HCT116 (cell line): ENCODE measurements around the gene TELO2. TPM values are rescaled to one million over a fixed set of nuclear protein-coding genes. Genes with fewer than 3 reads are reported as not detected.

Source experiments
- ATAC-seq: fragments of 200-7000 bp; cut with Tn5 transposase; 2 replicates; pipeline ENCODE4 v1.9.1; 2020; ENCODE audit warnings: mild to moderate bottlenecking, moderate library complexity
- BruUV-seq: library from RNA; stranded (reverse); fragments of 400-500 nt; replicated peaks from 2 replicates; lab custom pipeline; 2021; lab: Mats Ljungman, UMichigan
- CTCF ChIA-PET: fragments of 300-600 bp; sonication (Branson Sonifier 250); formaldehyde crosslinking; loops from one replicate; lab custom pipeline; 2021; ENCODE audit warnings: antibody characterized with exemption; lab: Charles Lee
- POLR2A ChIA-PET: fragments of 300-600, 350-600 bp; sonication (Branson Sonifier 250); formaldehyde crosslinking; loops from one replicate; lab custom pipeline; 2021; ENCODE audit warnings: antibody characterized with exemption; lab: Charles Lee
- RAD21 ChIA-PET, 2 experiments: fragments of 300-600 bp; sonication (Branson Sonifier 250); formaldehyde crosslinking; loops; one replicate each; lab custom pipeline; 2023; ENCODE audit warnings: low total read pairs in 2 of 2; ENCODE audit not compliant: uncharacterized antibody in 2 of 2, unreplicated experiment in 2 of 2, low non-redundant PET in 1 of 2; lab: Charles Lee
- DNase-seq: peaks from one replicate; pipeline ENCODE4 v3.0.0-alpha.2; 2010; ENCODE audit warnings: low read depth, low spot score
- H2AFZ ChIP-seq: fragments of 200-600 bp; shearing (Covaris generic), sonication (generic); 2 replicates; pipeline ENCODE4 v1.6.1; 2017; ENCODE audit warnings: low read depth, mixed run types, mixed read lengths, antibody characterized with exemption, low read length; ENCODE audit not compliant: poor library complexity, severe bottlenecking
- H3K27ac ChIP-seq: 2 replicates; pipeline ENCODE4 v1.5.1; 2012; ENCODE audit warnings: low read depth, low read length
- H3K27me3 ChIP-seq: fragments of 200-600 bp; sonication (generic); 2 replicates; pipeline ENCODE4 v1.6.1; 2016; ENCODE audit warnings: mixed run types, low read length, mixed read lengths; ENCODE audit not compliant: insufficient read depth
- H3K36me3 ChIP-seq, 2 experiments: fragments of 200-500 bp in 1 of 2; fragments of 200-600 bp in 1 of 2; sonication (Bioruptor generic) in 1 of 2; sonication (generic) in 1 of 2; 2 replicates each; pipeline versions ENCODE4 v1.5.1 to v1.6.1; 2014 to 2016; ENCODE audit warnings: low read length in 2 of 2, inconsistent platforms in 1 of 2, mixed read lengths in 1 of 2, mixed run types in 1 of 2; ENCODE audit not compliant: insufficient read depth in 2 of 2, control insufficient read depth in 1 of 2
- H3K4me1 ChIP-seq, 2 experiments: fragments of 200-600 bp in 1 of 2; sonication (generic) in 1 of 2; 2 replicates each; pipeline versions ENCODE4 v1.5.1 to v1.6.1; 2012 to 2017; ENCODE audit warnings: low read length in 2 of 2, inconsistent platforms in 1 of 2, mild to moderate bottlenecking in 1 of 2, mixed read lengths in 1 of 2, mixed run types in 1 of 2, moderate library complexity in 1 of 2; ENCODE audit not compliant: insufficient read depth in 2 of 2, control insufficient read depth in 1 of 2
- H3K4me2 ChIP-seq: fragments of 200-600 bp; sonication (generic); 2 replicates; pipeline ENCODE4 v1.6.1; 2017; ENCODE audit warnings: mixed run types, low read length, mixed read lengths
- H3K4me3 ChIP-seq, 2 experiments: fragments of 200-600 bp in 1 of 2; sonication (generic) in 1 of 2; replicated peaks in 1 of 2; 2 replicates each; pipeline ENCODE4 v1.5.1; 2011 to 2016; ENCODE audit warnings: low read length in 2 of 2, control low read depth in 1 of 2, low read depth in 1 of 2, mild to moderate bottlenecking in 1 of 2, mixed read lengths in 1 of 2, mixed run types in 1 of 2
- H3K79me2 ChIP-seq: fragments of 200-600 bp; sonication (generic); 2 replicates; pipeline ENCODE4 v1.6.1; 2017; ENCODE audit warnings: mild to moderate bottlenecking, mixed run types, low read length, moderate library complexity, mixed read lengths; ENCODE audit not compliant: insufficient read depth
- H3K9ac ChIP-seq: fragments of 200-600 bp; sonication (generic); 2 replicates; pipeline ENCODE4 v1.6.1; 2016; ENCODE audit warnings: low read length, mixed read lengths
- H3K9me2 ChIP-seq: fragments of 200-600 bp; sonication (generic), shearing (Covaris generic); 2 replicates; pipeline ENCODE4 v1.6.1; 2017; ENCODE audit warnings: mixed run types, mild to moderate bottlenecking, moderate library complexity; ENCODE audit not compliant: insufficient read depth
- H3K9me3 ChIP-seq, 2 experiments: fragments of 200-500 bp in 1 of 2; fragments of 200-600 bp in 1 of 2; sonication (Bioruptor generic) in 1 of 2; sonication (generic) in 1 of 2; 2 replicates each; pipeline ENCODE4 v1.6.1; 2014 to 2017; ENCODE audit warnings: low read length in 2 of 2, mixed read lengths in 2 of 2, inconsistent platforms in 1 of 2, low read depth in 1 of 2, mild to moderate bottlenecking in 1 of 2, mixed run types in 1 of 2, moderate library complexity in 1 of 2; ENCODE audit not compliant: control insufficient read depth in 1 of 2, insufficient read depth in 1 of 2
- H4K20me1 ChIP-seq: fragments of 200-600 bp; sonication (generic), shearing (Covaris generic); 2 replicates; pipeline ENCODE4 v1.6.1; 2017; ENCODE audit warnings: mixed run types, mild to moderate bottlenecking, moderate library complexity; ENCODE audit not compliant: insufficient read depth
- ATF3 ChIP-seq: IDR thresholded peaks from 2 replicates; pipeline ENCODE4 v1.6.1; 2012
- CBX3 ChIP-seq: IDR thresholded peaks from 2 replicates; pipeline ENCODE4 v1.6.1; 2012; ENCODE audit warnings: low read depth
- ELF1 ChIP-seq: IDR thresholded peaks from 2 replicates; pipeline ENCODE4 v1.6.1; 2012; ENCODE audit warnings: low read depth, borderline replicate concordance
- FOSL1 ChIP-seq: IDR thresholded peaks from 2 replicates; pipeline ENCODE4 v1.6.1; 2012; ENCODE audit warnings: low read depth
- JUND ChIP-seq: IDR thresholded peaks from 2 replicates; pipeline ENCODE4 v1.6.1; 2012
- MAX ChIP-seq: IDR thresholded peaks from 2 replicates; pipeline ENCODE4 v1.6.1; 2012
- POLR2A ChIP-seq: IDR thresholded peaks from 2 replicates; pipeline ENCODE4 v1.7.0; 2011; ENCODE audit warnings: borderline replicate concordance; ENCODE audit not compliant: insufficient read depth, insufficient read length; ENCODE audit errors: extremely low read depth
- SP1 ChIP-seq: IDR thresholded peaks from 2 replicates; pipeline ENCODE4 v1.6.1; 2012; ENCODE audit warnings: low read depth
- TCF7L2 ChIP-seq: IDR thresholded peaks from 2 replicates; pipeline ENCODE4 v1.7.0; 2011; ENCODE audit warnings: borderline replicate concordance, inconsistent platforms; ENCODE audit not compliant: insufficient read depth, insufficient read length; ENCODE audit errors: extremely low read depth
- ZBTB33 ChIP-seq: IDR thresholded peaks from 2 replicates; pipeline ENCODE4 v1.6.1; 2011; ENCODE audit warnings: mild to moderate bottlenecking, low read length, moderate library complexity; ENCODE audit not compliant: insufficient replicate concordance; ENCODE audit errors: extremely low read depth
- ZFX ChIP-seq: fragments of 450-650 bp; IDR thresholded peaks from 2 replicates; pipeline ENCODE4 v1.6.1; 2017
- ZNF274 ChIP-seq: fragments of 200-500 bp; sonication (Bioruptor generic); IDR thresholded peaks from 2 replicates; pipeline ENCODE4 v1.6.1; 2014; ENCODE audit warnings: mild to moderate bottlenecking, low read depth, low read length, inconsistent platforms
- intact Hi-C: fragments of 100-400 bp; cut with micrococcal nuclease; formaldehyde crosslinking; loops from 2 replicates; pipeline ENCODE4 v1.10.0; 2022
- total RNA-seq: library from RNA; stranded (reverse); gene quantifications from one replicate; pipeline ENCODE4 v1.2.1, GENCODE V29; 2021; ENCODE audit not compliant: unreplicated experiment
- TF ChIP-seq, protein P1 (sequence below): IDR thresholded peaks from 2 replicates; pipeline ENCODE4 v1.6.1; 2012; ENCODE audit warnings: low read depth
- TF ChIP-seq, protein P2 (sequence below), 3 experiments: fragments of 200-600 bp in 1 of 3; sonication (generic) in 1 of 3; IDR thresholded peaks in 2 of 3; conservative IDR thresholded peaks in 1 of 3; 2 replicates each; pipeline ENCODE4 v1.5.1; 2012 to 2017; ENCODE audit warnings: low read depth in 2 of 3, low read length in 2 of 3, antibody characterized with exemption in 1 of 3, borderline replicate concordance in 1 of 3, control low read depth in 1 of 3, mild to moderate bottlenecking in 1 of 3, mixed read lengths in 1 of 3, mixed run types in 1 of 3, moderate library complexity in 1 of 3; ENCODE audit not compliant: insufficient read depth in 1 of 3

The TELO2 gene
- total RNA-seq, 1 experiment from 2014 or later, result 74.3 TPM

DNA sequence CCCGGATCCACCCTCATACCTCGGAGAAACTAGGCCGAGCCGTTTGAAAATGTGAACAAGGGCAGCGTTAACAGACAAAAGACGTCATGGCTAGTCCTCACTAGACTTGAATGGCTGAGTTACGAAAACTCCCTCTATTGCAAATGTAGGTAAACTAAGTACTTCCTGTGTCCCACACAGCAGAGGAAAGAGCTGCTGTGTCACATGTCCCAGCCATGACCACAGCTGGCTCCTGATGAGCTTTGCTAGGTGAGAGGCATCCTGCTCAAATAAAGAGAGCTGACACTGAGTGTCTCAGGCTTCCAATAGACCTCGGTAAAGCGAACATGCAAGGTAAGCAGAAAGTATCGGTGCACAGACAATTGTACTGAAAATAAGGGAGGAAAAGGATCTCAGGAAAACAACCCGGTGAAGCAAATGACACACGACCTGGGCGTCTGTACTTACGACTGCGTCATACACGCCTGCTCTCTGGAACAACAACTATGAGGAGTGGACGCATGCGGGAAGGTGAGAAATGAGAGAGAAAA, 66.4 kb downstream of the TELO2 start:
- TF ChIP-seq TCF7L2 (no peak), CBX3 (no peak), SP1 (no peak), ELF1 (no peak), ZBTB33 (no peak), ATF3 (no peak), FOSL1 (no peak), JUND (no peak), ZFX (no peak), POLR2A (no peak), MAX (no peak), ZNF274 (no peak)
- TF ChIP-seq, protein P1, sequence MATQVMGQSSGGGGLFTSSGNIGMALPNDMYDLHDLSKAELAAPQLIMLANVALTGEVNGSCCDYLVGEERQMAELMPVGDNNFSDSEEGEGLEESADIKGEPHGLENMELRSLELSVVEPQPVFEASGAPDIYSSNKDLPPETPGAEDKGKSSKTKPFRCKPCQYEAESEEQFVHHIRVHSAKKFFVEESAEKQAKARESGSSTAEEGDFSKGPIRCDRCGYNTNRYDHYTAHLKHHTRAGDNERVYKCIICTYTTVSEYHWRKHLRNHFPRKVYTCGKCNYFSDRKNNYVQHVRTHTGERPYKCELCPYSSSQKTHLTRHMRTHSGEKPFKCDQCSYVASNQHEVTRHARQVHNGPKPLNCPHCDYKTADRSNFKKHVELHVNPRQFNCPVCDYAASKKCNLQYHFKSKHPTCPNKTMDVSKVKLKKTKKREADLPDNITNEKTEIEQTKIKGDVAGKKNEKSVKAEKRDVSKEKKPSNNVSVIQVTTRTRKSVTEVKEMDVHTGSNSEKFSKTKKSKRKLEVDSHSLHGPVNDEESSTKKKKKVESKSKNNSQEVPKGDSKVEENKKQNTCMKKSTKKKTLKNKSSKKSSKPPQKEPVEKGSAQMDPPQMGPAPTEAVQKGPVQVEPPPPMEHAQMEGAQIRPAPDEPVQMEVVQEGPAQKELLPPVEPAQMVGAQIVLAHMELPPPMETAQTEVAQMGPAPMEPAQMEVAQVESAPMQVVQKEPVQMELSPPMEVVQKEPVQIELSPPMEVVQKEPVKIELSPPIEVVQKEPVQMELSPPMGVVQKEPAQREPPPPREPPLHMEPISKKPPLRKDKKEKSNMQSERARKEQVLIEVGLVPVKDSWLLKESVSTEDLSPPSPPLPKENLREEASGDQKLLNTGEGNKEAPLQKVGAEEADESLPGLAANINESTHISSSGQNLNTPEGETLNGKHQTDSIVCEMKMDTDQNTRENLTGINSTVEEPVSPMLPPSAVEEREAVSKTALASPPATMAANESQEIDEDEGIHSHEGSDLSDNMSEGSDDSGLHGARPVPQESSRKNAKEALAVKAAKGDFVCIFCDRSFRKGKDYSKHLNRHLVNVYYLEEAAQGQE, result no peak
- TF ChIP-seq, protein P2, sequence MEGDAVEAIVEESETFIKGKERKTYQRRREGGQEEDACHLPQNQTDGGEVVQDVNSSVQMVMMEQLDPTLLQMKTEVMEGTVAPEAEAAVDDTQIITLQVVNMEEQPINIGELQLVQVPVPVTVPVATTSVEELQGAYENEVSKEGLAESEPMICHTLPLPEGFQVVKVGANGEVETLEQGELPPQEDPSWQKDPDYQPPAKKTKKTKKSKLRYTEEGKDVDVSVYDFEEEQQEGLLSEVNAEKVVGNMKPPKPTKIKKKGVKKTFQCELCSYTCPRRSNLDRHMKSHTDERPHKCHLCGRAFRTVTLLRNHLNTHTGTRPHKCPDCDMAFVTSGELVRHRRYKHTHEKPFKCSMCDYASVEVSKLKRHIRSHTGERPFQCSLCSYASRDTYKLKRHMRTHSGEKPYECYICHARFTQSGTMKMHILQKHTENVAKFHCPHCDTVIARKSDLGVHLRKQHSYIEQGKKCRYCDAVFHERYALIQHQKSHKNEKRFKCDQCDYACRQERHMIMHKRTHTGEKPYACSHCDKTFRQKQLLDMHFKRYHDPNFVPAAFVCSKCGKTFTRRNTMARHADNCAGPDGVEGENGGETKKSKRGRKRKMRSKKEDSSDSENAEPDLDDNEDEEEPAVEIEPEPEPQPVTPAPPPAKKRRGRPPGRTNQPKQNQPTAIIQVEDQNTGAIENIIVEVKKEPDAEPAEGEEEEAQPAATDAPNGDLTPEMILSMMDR (IDR thresholded peaks at IDR 0.05 in 2 of 3, conservative IDR thresholded peaks at IDR 0.05 in 1 of 3; ENCODE audit: borderline replicate concordance in 1 of 3, insufficient read depth in 1 of 3, low read depth in 2 of 3, low read length in 2 of 3), result no peak
- ATAC-seq (no peak), DNase-seq (no peak)
- no peak overlapping the region for H3K27ac ChIP-seq
- no peak overlapping the region for H2AFZ ChIP-seq
- CTCF ChIA-PET, result no interaction called here
- no peak overlapping the region for H3K4me2 ChIP-seq
- peaks cover 4% of the 10 kb centered on the region in 2 experiments; a peak in 3 of 4 replicates for H3K36me3 ChIP-seq
- H3K9me3 ChIP-seq, result no peaks in the 10 kb centered on the region
- POLR2A ChIA-PET, result no interaction called here
- H3K4me3 ChIP-seq, result no peak overlapping the region
- H3K9me2 ChIP-seq, result no peaks in the 10 kb centered on the region
- no TSS peak for BruUV-seq
- H3K27me3 ChIP-seq, result no peaks in the 10 kb centered on the region
- no peaks in the 10 kb centered on the region for H3K4me1 ChIP-seq
- no peak overlapping the region for H3K9ac ChIP-seq
- no peaks in the 10 kb centered on the region for H4K20me1 ChIP-seq
- RAD21 ChIA-PET, result no interaction called here
- intact Hi-C loops, result no loop called here
- no peaks in the 10 kb centered on the region for H3K79me2 ChIP-seq
